Esophagus mucosa (tissue), 1 donor: ENCODE data around the gene MOCS2. TPM values are rescaled to one million over a fixed set of nuclear protein-coding genes. Genes with fewer than 3 reads are reported as not detected.

Experiments
- ATAC-seq: fragments of 200-7000 bp; cut with Tn5 transposase; one replicate; pipeline ENCODE4 v1.9.1; 2020
- total RNA-seq: library from RNA; stranded (reverse); gene quantifications from one replicate; pipeline ENCODE4 v1.2.4, GENCODE V29; 2023
- donor health status: DM: yes; HTN: yes; CAD: no.

Gene MOCS2
- total RNA-seq, 1 donor from 2014 or later = 21.7 TPM

GRCh38 chr5:53092242-53092641, 17.3 kb downstream of the MOCS2 start:
- ATAC-seq = no peak

- no peak for ATAC-seq
Measured at GRCh38 chr5:53091289-53091688, 18.3 kb downstream of the MOCS2 start.

- ATAC-seq = no peak
Measured at GRCh38 chr5:53090229-53090628, 19.3 kb downstream of the MOCS2 start.

GRCh38 chr5:53089481-53089991, 20.0 kb downstream of the MOCS2 start:
- ATAC-seq = no peak

GRCh38 chr5:53087621-53088121, 21.9 kb downstream of the MOCS2 start:
- no peak for ATAC-seq

GRCh38 chr5:53087171-53087570, 22.4 kb downstream of the MOCS2 start:
- ATAC-seq = no peak

GRCh38 chr5:53084546-53085255, 24.9 kb downstream of the MOCS2 start:
- no peak for ATAC-seq

- ATAC-seq = no peak
Measured at GRCh38 chr5:53083927-53084326, 25.6 kb downstream of the MOCS2 start.

- no peak for ATAC-seq
Measured at GRCh38 chr5:53080271-53080670, 29.3 kb downstream of the MOCS2 start.

- ATAC-seq = no peak
Measured at GRCh38 chr5:53076014-53076583, 33.5 kb downstream of the MOCS2 start.

- no peak for ATAC-seq
Measured at GRCh38 chr5:53073348-53073747, 36.2 kb downstream of the MOCS2 start.

GRCh38 chr5:53071738-53072137, 37.8 kb downstream of the MOCS2 start:
- no peak for ATAC-seq

- ATAC-seq = no peak
Measured at GRCh38 chr5:53071298-53071697, 38.3 kb downstream of the MOCS2 start.

GRCh38 chr5:53069626-53070025, 39.9 kb downstream of the MOCS2 start:
- peak; percentile 59 for ATAC-seq

- no peak for ATAC-seq
Measured at GRCh38 chr5:53068291-53068836, 41.2 kb downstream of the MOCS2 start.

GRCh38 chr5:53067641-53068040, 41.9 kb downstream of the MOCS2 start:
- no peak for ATAC-seq

GRCh38 chr5:53066088-53066487, 43.5 kb downstream of the MOCS2 start:
- ATAC-seq = no peak

GRCh38 chr5:53063791-53064190, 45.8 kb downstream of the MOCS2 start:
- no peak for ATAC-seq

GRCh38 chr5:53063176-53063575, 46.4 kb downstream of the MOCS2 start:
- ATAC-seq = no peak

- no peak for ATAC-seq
Measured at GRCh38 chr5:53059281-53059680, 50.3 kb downstream of the MOCS2 start.

- no peak for ATAC-seq
Measured at GRCh38 chr5:53055365-53055764, 54.2 kb downstream of the MOCS2 start.

- ATAC-seq = no peak
Measured at GRCh38 chr5:53053364-53053763, 56.2 kb downstream of the MOCS2 start.

GRCh38 chr5:53052499-53052898, 57.1 kb downstream of the MOCS2 start:
- no peak for ATAC-seq

- no peak for ATAC-seq
Measured at GRCh38 chr5:53048248-53048647, 61.3 kb downstream of the MOCS2 start.
